HepG2 (cell line): ENCODE measurements around the gene WIPF3.

Experiments used
- HCFC1 ChIP-seq: fragments of 150-350 bp; IDR thresholded peaks from 2 replicates; pipeline ENCODE4 v1.6.1; 2014; ENCODE audit warnings: low read depth, low read length
- HNRNPH1 ChIP-seq: fragments of 200-400 bp; formaldehyde crosslinking; optimal IDR thresholded peaks from 2 replicates; pipeline ENCODE3; 2017; ENCODE audit warnings: mild to moderate bottlenecking, low read depth, low read length
- JUND ChIP-seq: sonication (generic); formaldehyde crosslinking; IDR thresholded peaks from 2 replicates; pipeline ENCODE4 v1.8.0; 2022; ENCODE audit warnings: mild to moderate bottlenecking, missing genetic modification reagents
- RARA ChIP-seq: IDR thresholded peaks from 2 replicates; pipeline ENCODE4 v1.6.1; 2016; ENCODE audit warnings: missing genetic modification reagents, missing compliant biosample characterization
- ZFP37 ChIP-seq: sonication (generic); formaldehyde crosslinking; IDR thresholded peaks from 2 replicates; pipeline ENCODE4 v1.4.0; 2020; ENCODE audit warnings: missing genetic modification reagents, borderline replicate concordance
- ZNF558 ChIP-seq: sonication (generic); formaldehyde crosslinking; IDR thresholded peaks from 2 replicates; pipeline ENCODE4 v1.9.0; 2022; ENCODE audit warnings: mild to moderate bottlenecking, missing genetic modification reagents, borderline replicate concordance

DNA sequence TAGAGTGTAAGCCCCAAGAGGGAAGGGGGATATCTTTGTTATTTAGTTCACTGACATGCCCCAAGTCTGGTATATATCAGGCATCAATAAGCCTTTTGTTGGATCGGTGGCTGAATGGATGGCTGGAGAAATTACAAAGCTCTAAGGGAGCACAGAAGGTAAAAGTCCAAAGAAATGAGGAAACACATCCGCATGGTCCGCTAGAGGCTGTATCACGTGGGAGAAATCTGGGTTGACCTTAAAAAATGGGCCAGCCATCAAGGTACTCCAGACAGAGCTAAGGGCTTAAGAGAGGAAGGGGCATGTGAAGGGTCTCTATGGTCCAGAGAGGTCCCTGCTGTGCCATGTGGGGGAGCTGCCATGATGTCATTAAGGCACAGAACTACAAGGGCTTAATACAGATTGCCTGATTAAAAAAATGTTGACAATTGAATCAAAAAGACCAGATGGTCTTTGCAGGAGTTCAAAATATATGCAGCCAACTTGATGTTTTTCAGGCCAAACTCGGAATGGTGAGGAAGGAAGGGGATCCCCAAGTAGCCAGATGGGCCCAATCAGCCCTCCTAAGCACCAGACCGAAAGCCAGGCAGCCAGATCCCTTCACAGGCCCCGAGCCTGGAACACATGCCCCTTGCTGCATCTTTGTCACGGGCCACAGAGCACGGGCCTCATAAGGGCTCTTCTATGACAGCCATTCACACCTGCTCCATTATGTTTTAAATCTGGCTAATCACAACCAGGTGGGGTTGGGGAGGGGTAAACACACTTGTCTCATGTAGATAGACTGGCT is 151.4 kb downstream of the WIPF3 start:
- TF ChIP-seq ZNF558 = no peak
- no peak for TF ChIP-seq ZFP37 (CRISPR knock-in tag)
- TF ChIP-seq JUND (CRISPR knock-in tag) = no peak
- no peak for TF ChIP-seq HCFC1
- TF ChIP-seq HNRNPH1 = no peak
- no peak for TF ChIP-seq RARA (CRISPR knock-in tag)
